Adrenal gland (tissue), 5 donors: Measurements from ENCODE around the gene SLC7A14.

ENCODE experiments used
- POLR2A ChIP-seq, 2 donors: fragments of 450-650 bp; IDR thresholded peaks; one replicate each; pipeline ENCODE4 v1.6.1; 2017; ENCODE audit warnings: antibody characterized with exemption in 2 of 2, mild to moderate bottlenecking in 2 of 2, moderate library complexity in 1 of 2
- TF ChIP-seq, protein P1 (sequence below), 6 experiments: fragments of 450-650 bp in 4 of 6; fragments of 200-600 bp in 2 of 6; sonication (generic) in 1 of 6; IDR thresholded peaks; 1 replicate in 5 of 6; 2 replicates in 1 of 6; pipeline versions ENCODE4 v1.5.1 to v1.8.0; 2016 to 2021; ENCODE audit warnings: antibody characterized with exemption in 6 of 6, mild to moderate bottlenecking in 2 of 6, moderate library complexity in 1 of 6
- donor health status: DM: no; HTN: no; CAD: no.

DNA sequence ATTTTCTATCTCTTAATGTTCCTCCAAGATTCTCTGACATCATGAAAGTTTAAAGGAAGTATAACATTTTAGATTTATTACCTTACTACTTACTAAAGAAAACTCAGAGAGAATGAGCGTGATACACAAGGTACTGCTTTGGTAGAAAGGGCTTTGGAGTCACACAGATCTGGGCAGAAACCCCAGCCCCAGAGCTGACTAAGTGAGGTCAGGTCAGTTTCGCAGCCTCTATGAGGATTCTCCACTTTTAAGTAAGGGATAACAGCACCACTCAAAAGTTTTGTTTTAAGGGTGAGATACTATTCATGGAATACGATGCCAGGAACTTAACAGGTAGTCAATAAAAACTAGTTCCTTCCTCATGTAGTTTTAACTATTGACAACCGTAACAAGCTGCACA, 91.1 kb downstream of the SLC7A14 start:
- TF ChIP-seq, protein P1, sequence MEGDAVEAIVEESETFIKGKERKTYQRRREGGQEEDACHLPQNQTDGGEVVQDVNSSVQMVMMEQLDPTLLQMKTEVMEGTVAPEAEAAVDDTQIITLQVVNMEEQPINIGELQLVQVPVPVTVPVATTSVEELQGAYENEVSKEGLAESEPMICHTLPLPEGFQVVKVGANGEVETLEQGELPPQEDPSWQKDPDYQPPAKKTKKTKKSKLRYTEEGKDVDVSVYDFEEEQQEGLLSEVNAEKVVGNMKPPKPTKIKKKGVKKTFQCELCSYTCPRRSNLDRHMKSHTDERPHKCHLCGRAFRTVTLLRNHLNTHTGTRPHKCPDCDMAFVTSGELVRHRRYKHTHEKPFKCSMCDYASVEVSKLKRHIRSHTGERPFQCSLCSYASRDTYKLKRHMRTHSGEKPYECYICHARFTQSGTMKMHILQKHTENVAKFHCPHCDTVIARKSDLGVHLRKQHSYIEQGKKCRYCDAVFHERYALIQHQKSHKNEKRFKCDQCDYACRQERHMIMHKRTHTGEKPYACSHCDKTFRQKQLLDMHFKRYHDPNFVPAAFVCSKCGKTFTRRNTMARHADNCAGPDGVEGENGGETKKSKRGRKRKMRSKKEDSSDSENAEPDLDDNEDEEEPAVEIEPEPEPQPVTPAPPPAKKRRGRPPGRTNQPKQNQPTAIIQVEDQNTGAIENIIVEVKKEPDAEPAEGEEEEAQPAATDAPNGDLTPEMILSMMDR (IDR thresholded peaks at IDR 0.05): no peak
- TF ChIP-seq POLR2A (IDR thresholded peaks at IDR 0.05): no peak
